Tibial nerve (tissue), 4 donors: ENCODE data around the gene DDX27. TPM values are rescaled to one million over a fixed set of nuclear protein-coding genes. Genes with fewer than 3 reads are reported as not detected.

ENCODE experiments used
- DNase-seq, 2 donors: peaks; one replicate each; pipeline ENCODE4 v3.0.0-alpha.2; 2019; ENCODE audit warnings: low spot score in 2 of 2
- H3K27ac ChIP-seq, 4 donors: fragments of 200-600 bp; sonication (generic) in 3 of 4; one replicate each; pipeline ENCODE4 v1.5.1; 2017 to 2019; ENCODE audit warnings: mild to moderate bottlenecking in 1 of 4
- H3K27me3 ChIP-seq, 2 donors: fragments of 200-600 bp; sonication (generic) in 1 of 2; one replicate each; pipeline versions ENCODE4 v1.5.1 to v1.6.0; 2017 to 2019
- H3K36me3 ChIP-seq, 3 donors: fragments of 200-600 bp; sonication (generic); one replicate each; pipeline ENCODE4 v1.5.1; 2018 to 2019
- H3K4me1 ChIP-seq, 4 donors: fragments of 200-600 bp; sonication (generic) in 3 of 4; one replicate each; pipeline ENCODE4 v1.5.1; 2017 to 2019
- H3K4me3 ChIP-seq, 4 donors: fragments of 200-600 bp; sonication (generic) in 3 of 4; one replicate each; pipeline ENCODE4 v1.5.1; 2017 to 2019; ENCODE audit warnings: mild to moderate bottlenecking in 1 of 4, moderate library complexity in 1 of 4
- H3K9me3 ChIP-seq, 4 donors: fragments of 200-600 bp; sonication (generic) in 3 of 4; one replicate each; pipeline ENCODE4 v1.5.1; 2017 to 2019
- CTCF ChIP-seq, 5 experiments: fragments of 200-600 bp in 3 of 5; fragments of 450-650 bp in 2 of 5; sonication (generic) in 3 of 5; IDR thresholded peaks; one replicate each; pipeline ENCODE4 v1.5.1; 2016 to 2019; ENCODE audit warnings: antibody characterized with exemption in 5 of 5, mild to moderate bottlenecking in 3 of 5, moderate library complexity in 2 of 5
- EP300 ChIP-seq, 2 donors: sonication (generic); formaldehyde crosslinking; IDR thresholded peaks; one replicate each; pipeline ENCODE4 v1.6.1; 2017; ENCODE audit warnings: antibody characterized with exemption in 2 of 2, mild to moderate bottlenecking in 1 of 2
- POLR2A ChIP-seq, 2 donors: fragments of 450-650 bp; IDR thresholded peaks; one replicate each; pipeline ENCODE4 v1.6.1; 2017; ENCODE audit warnings: antibody characterized with exemption in 2 of 2, mild to moderate bottlenecking in 2 of 2, moderate library complexity in 2 of 2
- WGBS, 2 donors: methylation state at CpG; one replicate each; pipeline ENCODE4 v1.1.5; 2018; 5-methylcytosine and 5-hydroxymethylcytosine counted together
- total RNA-seq, 4 donors: library from RNA; depleted of rRNA; stranded (reverse); fragments of >200 nt; gene quantifications; one replicate each; pipeline ENCODE4 v1.1.0, GENCODE V29; 2016

The DDX27 gene
- total RNA-seq, 4 donors from 2014 or later: 24.5 to 33.4 (median 28.3) TPM

GRCh38 chr20:49288784-49289696 is 69.8 kb downstream of the DDX27 start:
- peaks cover 0 to 5% (median under 1%) of the 10 kb centered on the region in 4 donors for H3K4me1 ChIP-seq
- no peak for DNase-seq
- H3K36me3 ChIP-seq: peaks cover 12 to 96% (median 35%) of the 10 kb centered on the region in 3 donors
- peaks cover 0 to 44% (median 13%) of the 10 kb centered on the region in 4 donors for H3K9me3 ChIP-seq
- 94 to 97% methylated on average over 10 of the region's 10 CpGs for WGBS, 2 donors
- no peak overlapping the region for H3K27ac ChIP-seq
- no peaks in the 10 kb centered on the region for H3K27me3 ChIP-seq
- TF ChIP-seq EP300 (IDR thresholded peaks at IDR 0.05) (no peak), POLR2A (IDR thresholded peaks at IDR 0.05) (no peak), CTCF (IDR thresholded peaks at IDR 0.05) (no peak)
- no peak overlapping the region for H3K4me3 ChIP-seq

- TF ChIP-seq EP300 (IDR thresholded peaks at IDR 0.05): no peak
- no peak for TF ChIP-seq POLR2A (IDR thresholded peaks at IDR 0.05)
- TF ChIP-seq CTCF (IDR thresholded peaks at IDR 0.05): no peak
- WGBS, 2 donors: 89 to 95% methylated on average over 6 of the region's 6 CpGs
- Histone ChIP-seq H3K36me3 (peaks cover 12 to 96% (median 33%) of the 10 kb centered on the region in 3 donors), H3K4me1 (peaks cover 0 to 5% (median 0%) of the 10 kb centered on the region in 4 donors), H3K27me3 (no peaks in the 10 kb centered on the region), H3K4me3 (no peak overlapping the region), H3K27ac (no peak overlapping the region), H3K9me3 (peaks cover 0 to 27% (median 9%) of the 10 kb centered on the region in 4 donors)
- no peak for DNase-seq
These were observed 71.5 kb downstream of the DDX27 start for GRCh38 chr20:49290608-49291191.

GRCh38 chr20:49291200-49291599 is 72.0 kb downstream of the DDX27 start:
- TF ChIP-seq POLR2A (IDR thresholded peaks at IDR 0.05) (no peak), EP300 (IDR thresholded peaks at IDR 0.05) (no peak), CTCF (IDR thresholded peaks at IDR 0.05) (no peak)
- H3K4me1 ChIP-seq: peaks cover 0 to 5% (median 0%) of the 10 kb centered on the region in 4 donors
- 0 to 42% methylated on average over 1 of the region's 1 CpG for WGBS, 2 donors
- H3K4me3 ChIP-seq: no peak overlapping the region
- H3K27ac ChIP-seq: no peak overlapping the region
- H3K27me3 ChIP-seq: no peaks in the 10 kb centered on the region
- H3K9me3 ChIP-seq: peaks cover 0 to 22% (median 6%) of the 10 kb centered on the region in 4 donors
- no peak for DNase-seq
- H3K36me3 ChIP-seq: peaks cover 12 to 96% (median 28%) of the 10 kb centered on the region in 3 donors

- no peak overlapping the region for H3K4me3 ChIP-seq
- peaks cover 0 to 14% (median 2%) of the 10 kb centered on the region in 4 donors for H3K9me3 ChIP-seq
- 54 to 60% methylated on average over 3 of the region's 3 CpGs for WGBS, 2 donors
- no peak for DNase-seq
- TF ChIP-seq CTCF (IDR thresholded peaks at IDR 0.05): no peak
- TF ChIP-seq POLR2A (IDR thresholded peaks at IDR 0.05): no peak
- no peak for TF ChIP-seq EP300 (IDR thresholded peaks at IDR 0.05)
- no peaks in the 10 kb centered on the region for H3K27me3 ChIP-seq
- H3K27ac ChIP-seq: no peak overlapping the region
- peaks cover 7 to 96% (median 20%) of the 10 kb centered on the region in 3 donors for H3K36me3 ChIP-seq
- peaks cover 0 to 5% (median 0%) of the 10 kb centered on the region in 4 donors for H3K4me1 ChIP-seq
These were observed 72.8 kb downstream of the DDX27 start for GRCh38 chr20:49292010-49292409.

GRCh38 chr20:49293122-49293521 is 73.9 kb downstream of the DDX27 start:
- H3K27ac ChIP-seq: no peak overlapping the region
- H3K36me3 ChIP-seq: peaks cover 4 to 94% (median 14%) of the 10 kb centered on the region in 3 donors
- H3K4me3 ChIP-seq: no peak overlapping the region
- TF ChIP-seq CTCF (IDR thresholded peaks at IDR 0.05) (no peak), EP300 (IDR thresholded peaks at IDR 0.05) (no peak), POLR2A (IDR thresholded peaks at IDR 0.05) (no peak)
- peaks cover 0 to 3% (median 0%) of the 10 kb centered on the region in 4 donors for H3K9me3 ChIP-seq
- H3K4me1 ChIP-seq: no peaks in the 10 kb centered on the region
- no peak for DNase-seq
- WGBS, 2 donors: 88 to 92% methylated on average over 6 of the region's 6 CpGs
- H3K27me3 ChIP-seq: no peaks in the 10 kb centered on the region
